K562 (cell line): ENCODE measurements around the gene ARMH3. TPM values are rescaled to one million over a fixed set of nuclear protein-coding genes. Genes with fewer than 3 reads are reported as not detected.

Experiments
- AFF1 ChIP-seq, 2 experiments: fragments of 450-650 bp; IDR thresholded peaks; 2 replicates each; pipeline ENCODE4 v1.6.1; 2018; ENCODE audit warnings: mild to moderate bottlenecking in 2 of 2, low read depth in 1 of 2; ENCODE audit not compliant: partially characterized antibody in 2 of 2
- ATF3 ChIP-seq, 2 experiments: fragments of 450-650 bp in 1 of 2; sonication (generic) in 1 of 2; formaldehyde crosslinking in 1 of 2; IDR thresholded peaks in 1 of 2; conservative IDR thresholded peaks in 1 of 2; 2 replicates each; pipeline versions ENCODE4 v1.6.1 to v1.8.1; 2016 to 2023; ENCODE audit warnings: mild to moderate bottlenecking in 2 of 2, moderate library complexity in 2 of 2, inconsistent platforms in 1 of 2, missing genetic modification reagents in 1 of 2
- EZH2 ChIP-seq: IDR thresholded peaks from 2 replicates; pipeline ENCODE4 v1.6.1; 2012; ENCODE audit warnings: low read depth, mild to moderate bottlenecking, inconsistent platforms, low read length, borderline replicate concordance
- JUND ChIP-seq, 2 experiments: IDR thresholded peaks; 2 replicates in 1 of 2; 3 replicates in 1 of 2; pipeline ENCODE4 v1.6.1; 2011; ENCODE audit warnings: borderline replicate concordance in 2 of 2, low read depth in 2 of 2, low read length in 2 of 2, improper control_type of control experiment in 1 of 2, missing biosample characterization in 1 of 2, missing genetic modification characterization in 1 of 2, missing genetic modification reagents in 1 of 2
- MBD1 ChIP-seq: fragments of 250-450 bp; sonication (Bioruptor Pico); IDR thresholded peaks from 2 replicates; pipeline ENCODE4 v1.8.0; 2022; ENCODE audit warnings: inconsistent platforms
- MECOM ChIP-seq: fragments of 250-450 bp; sonication (Bioruptor Pico); IDR thresholded peaks from 2 replicates; pipeline ENCODE4 v1.8.0; 2022; ENCODE audit warnings: inconsistent platforms
- RERE ChIP-seq: sonication (generic); formaldehyde crosslinking; IDR thresholded peaks from 2 replicates; pipeline ENCODE4 v1.8.0; 2023; ENCODE audit warnings: missing genetic modification reagents, mild to moderate bottlenecking, borderline replicate concordance
- SMARCA5 ChIP-seq: fragments of 450-650 bp; IDR thresholded peaks from 2 replicates; pipeline ENCODE4 v1.6.1; 2016
- SMARCB1 ChIP-seq: IDR thresholded peaks from 2 replicates; pipeline ENCODE4 v1.6.1; 2011; ENCODE audit warnings: improper control_type of control experiment, low read depth; ENCODE audit not compliant: insufficient read length
- polyA plus RNA-seq, 8 experiments: library from polyadenylated mRNA; depleted of rRNA in 4 of 8; stranded (reverse) in 5 of 8; unstranded in 3 of 8; fragments of >200 nt; fragmentation: Nextera tagmentation in 2 of 8; fragmentation: Illumina TruSeq in 1 of 8; extraction: Ambion mirVana in 2 of 8; extraction: Trizol in 1 of 8; gene quantifications; 2 replicates each; pipeline versions ENCODE4 v1.2.1 to v1.2.3, GENCODE V29; 2011 to 2014; ENCODE audit warnings: inconsistent platforms in 1 of 8, missing spikeins in 1 of 8
- total RNA-seq, 7 experiments: library from RNA; depleted of rRNA in 6 of 7; stranded (reverse); fragments of >200 nt in 6 of 7; fragmentation: Illumina TruSeq in 2 of 7; extraction: Trizol in 2 of 7; gene quantifications; 2 replicates each; pipeline versions ENCODE4 v1.2.1 to v1.2.3, GENCODE V29; 2011 to 2021; ENCODE audit warnings: low replicate concordance in 1 of 7

Gene ARMH3
- total and polyA plus RNA-seq, 9 of the 15 experiments (the other 6 are each of a cell fraction or from before 2014, with no cell fraction given): 0.29 to 0.73 TPM; not detected in 7

GRCh38 chr10:101824736-101825135, 231.2 kb downstream of the ARMH3 start (continued):
- TF ChIP-seq AFF1 (IDR thresholded peaks at IDR 0.05; ENCODE audit: low read depth in 1 of 2, partially characterized antibody in 2 of 2) (peak in 1 of 2 experiments; percentile 40), EZH2 (no peak), MBD1 (CRISPR knock-in tag) (no peak), SMARCB1 (no peak), ATF3 (IDR thresholded peaks at IDR 0.05) (peak; percentile 86), ATF3 (CRISPR knock-in tag; conservative IDR thresholded peaks at IDR 0.05) (0 out of 2 replicates have a peak, but pooled peaks have one; percentile 36), JUND (IDR thresholded peaks at IDR 0.05; ENCODE audit: borderline replicate concordance, low read depth, low read length) (peak; percentile 89), JUND (tag; IDR thresholded peaks at IDR 0.05; ENCODE audit: borderline replicate concordance, low read depth, low read length) (peak; percentile 76; the same call in 2 of the 3 replicates), SMARCA5 (no peak), RERE (CRISPR knock-in tag) (no peak), MECOM (no peak)
- TF ChIP-seq, all 486 proteins: peak for 75
